ENCODE measurements around the gene CBY1. TPM values are rescaled to one million over a fixed set of nuclear protein-coding genes. Genes with fewer than 3 reads are reported as not detected.

CBY1 gene
- total RNA-seq, 1 donor from 2014 or later: 29.7 TPM

- peaks cover 50% of the 10 kb centered on the region for H3K4me1 Mint-ChIP-seq (ENCODE audit: unreplicated experiment)
- H3K27ac Mint-ChIP-seq (ENCODE audit: unreplicated experiment): no peak overlapping the region
- no peak for TF ChIP-seq CTCF (IDR thresholded peaks at IDR 0.05; ENCODE audit: unreplicated experiment)
- peaks cover 8% of the 10 kb centered on the region for H3K36me3 Mint-ChIP-seq (ENCODE audit: low read depth, unreplicated experiment)
- H3K4me3 Mint-ChIP-seq (ENCODE audit: unreplicated experiment): peak overlapping the region; percentile 94
- no peak for DNase-seq (ENCODE audit: low spot score)
- peaks cover 10% of the 10 kb centered on the region for H3K27me3 Mint-ChIP-seq (ENCODE audit: unreplicated experiment)
- no peaks in the 10 kb centered on the region for H3K9me3 Mint-ChIP-seq (ENCODE audit: unreplicated experiment)
These were observed 50.9 kb downstream of the CBY1 start for GRCh38 chr22:38707346-38707745.

GRCh38 chr22:38707984-38708383 lies 51.5 kb downstream of the CBY1 start:
- no peak for TF ChIP-seq CTCF (IDR thresholded peaks at IDR 0.05; ENCODE audit: unreplicated experiment)
- peaks cover 57% of the 10 kb centered on the region for H3K4me1 Mint-ChIP-seq (ENCODE audit: unreplicated experiment)
- peaks cover 11% of the 10 kb centered on the region for H3K27me3 Mint-ChIP-seq (ENCODE audit: unreplicated experiment)
- no peak for DNase-seq (ENCODE audit: low spot score)
- no peaks in the 10 kb centered on the region for H3K9me3 Mint-ChIP-seq (ENCODE audit: unreplicated experiment)
- peaks cover 11% of the 10 kb centered on the region for H3K36me3 Mint-ChIP-seq (ENCODE audit: low read depth, unreplicated experiment)
- peak overlapping the region; percentile 61 for H3K27ac Mint-ChIP-seq (ENCODE audit: unreplicated experiment)
- peak overlapping the region; percentile 37 for H3K4me3 Mint-ChIP-seq (ENCODE audit: unreplicated experiment)

- Mint-ChIP-seq H3K36me3 (ENCODE audit: low read depth, unreplicated experiment) (peaks cover 12% of the 10 kb centered on the region), H3K9me3 (ENCODE audit: unreplicated experiment) (no peaks in the 10 kb centered on the region), H3K27ac (ENCODE audit: unreplicated experiment) (peak overlapping the region; percentile 74), H3K27me3 (ENCODE audit: unreplicated experiment) (peaks cover 19% of the 10 kb centered on the region), H3K4me1 (ENCODE audit: unreplicated experiment) (peaks cover 64% of the 10 kb centered on the region), H3K4me3 (ENCODE audit: unreplicated experiment) (no peak overlapping the region)
- no peak for TF ChIP-seq CTCF (IDR thresholded peaks at IDR 0.05; ENCODE audit: unreplicated experiment)
- DNase-seq (ENCODE audit: low spot score): no peak
These were observed 52.9 kb downstream of the CBY1 start for GRCh38 chr22:38709306-38709705.

GRCh38 chr22:38710351-38710750 lies 53.9 kb downstream of the CBY1 start:
- DNase-seq (ENCODE audit: low spot score): no peak
- H3K27me3 Mint-ChIP-seq (ENCODE audit: unreplicated experiment): peaks cover 17% of the 10 kb centered on the region
- H3K4me3 Mint-ChIP-seq (ENCODE audit: unreplicated experiment): no peak overlapping the region
- no peak for TF ChIP-seq CTCF (IDR thresholded peaks at IDR 0.05; ENCODE audit: unreplicated experiment)
- no peak overlapping the region for H3K27ac Mint-ChIP-seq (ENCODE audit: unreplicated experiment)
- peaks cover 74% of the 10 kb centered on the region for H3K4me1 Mint-ChIP-seq (ENCODE audit: unreplicated experiment)
- H3K9me3 Mint-ChIP-seq (ENCODE audit: unreplicated experiment): no peaks in the 10 kb centered on the region
- H3K36me3 Mint-ChIP-seq (ENCODE audit: low read depth, unreplicated experiment): peaks cover 12% of the 10 kb centered on the region

GRCh38 chr22:38710866-38711265 lies 54.4 kb downstream of the CBY1 start:
- peak overlapping the region; percentile 38 for H3K27ac Mint-ChIP-seq (ENCODE audit: unreplicated experiment)
- no peak for TF ChIP-seq CTCF (IDR thresholded peaks at IDR 0.05; ENCODE audit: unreplicated experiment)
- no peaks in the 10 kb centered on the region for H3K9me3 Mint-ChIP-seq (ENCODE audit: unreplicated experiment)
- peaks cover 12% of the 10 kb centered on the region for H3K36me3 Mint-ChIP-seq (ENCODE audit: low read depth, unreplicated experiment)
- peaks cover 74% of the 10 kb centered on the region for H3K4me1 Mint-ChIP-seq (ENCODE audit: unreplicated experiment)
- no peak overlapping the region for H3K4me3 Mint-ChIP-seq (ENCODE audit: unreplicated experiment)
- H3K27me3 Mint-ChIP-seq (ENCODE audit: unreplicated experiment): peaks cover 14% of the 10 kb centered on the region
- DNase-seq (ENCODE audit: low spot score): no peak

Data from endothelial cell (in vitro differentiated cells).